ENCODE results near the gene STAG1.
"Not testable (repeated sequence)": the region's sequence is repeated elsewhere in the genome, so short reads cannot be mapped to it uniquely, and the experiment has no call there.

Gene STAG1

DNA sequence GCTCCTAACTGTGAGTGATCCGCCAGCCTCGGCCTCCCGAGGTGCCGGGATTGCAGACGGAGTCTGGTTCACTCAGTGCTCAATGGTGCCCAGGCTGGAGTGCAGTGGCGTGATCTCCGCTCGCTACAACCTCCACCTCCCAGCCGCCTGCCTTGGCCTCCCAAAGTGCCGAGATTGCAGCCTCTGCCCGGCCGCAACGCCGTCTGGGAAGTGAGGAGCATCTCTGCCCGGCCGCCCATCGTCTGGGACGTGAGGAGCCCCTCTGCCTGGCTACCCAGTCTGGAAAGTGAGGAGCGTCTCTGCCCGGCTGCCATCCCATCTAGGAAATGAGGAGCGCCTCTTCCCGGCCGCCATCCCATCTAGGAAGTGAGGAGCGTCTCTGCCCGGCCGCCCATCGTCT lies 29.3 kb downstream of the STAG1 start:
- H3K36me3 ChIP-seq (ENCODE audit: insufficient read depth, low read length); H3K4me3 ChIP-seq (ENCODE audit: low read length); H3K9me3 ChIP-seq (ENCODE audit: insufficient read depth, low read depth, low read length); H3K9ac ChIP-seq (ENCODE audit: low read depth, low read length); H3K4me1 ChIP-seq (ENCODE audit: insufficient read depth, low read length); H3K27me3 ChIP-seq (ENCODE audit: insufficient read depth, low read length); H3K27ac ChIP-seq (ENCODE audit: low read depth, low read length): not testable (repeated sequence)
- WGBS = 98% methylated on average over 20 of the region's 27 CpGs

DNA sequence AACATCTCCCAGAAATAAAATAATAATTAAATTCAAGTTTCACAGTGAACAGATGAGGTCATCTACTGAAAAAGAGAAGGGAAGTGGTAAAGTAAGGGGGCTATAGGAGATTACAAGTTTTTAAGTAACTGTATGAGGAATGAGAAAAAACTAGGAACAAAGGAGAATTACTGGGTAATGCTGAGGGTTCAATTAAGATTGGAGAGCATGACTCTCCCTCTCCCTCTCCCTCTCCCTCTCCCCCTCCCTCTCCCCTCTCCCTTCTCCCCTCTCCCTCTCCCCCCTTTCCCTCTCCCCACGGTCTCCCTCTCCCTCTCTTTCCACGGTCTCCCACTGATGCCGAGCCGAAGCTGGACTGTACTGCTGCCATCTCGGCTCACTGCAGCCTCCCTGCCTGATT lies 29.8 kb downstream of the STAG1 start:
- 95% methylated on average over 4 of the region's 5 CpGs for WGBS
- not testable (repeated sequence) for H3K9ac ChIP-seq (ENCODE audit: low read depth, low read length); H3K9me3 ChIP-seq (ENCODE audit: insufficient read depth, low read depth, low read length); H3K27me3 ChIP-seq (ENCODE audit: insufficient read depth, low read length); H3K27ac ChIP-seq (ENCODE audit: low read depth, low read length); H3K4me3 ChIP-seq (ENCODE audit: low read length); H3K4me1 ChIP-seq (ENCODE audit: insufficient read depth, low read length); H3K36me3 ChIP-seq (ENCODE audit: insufficient read depth, low read length)

DNA sequence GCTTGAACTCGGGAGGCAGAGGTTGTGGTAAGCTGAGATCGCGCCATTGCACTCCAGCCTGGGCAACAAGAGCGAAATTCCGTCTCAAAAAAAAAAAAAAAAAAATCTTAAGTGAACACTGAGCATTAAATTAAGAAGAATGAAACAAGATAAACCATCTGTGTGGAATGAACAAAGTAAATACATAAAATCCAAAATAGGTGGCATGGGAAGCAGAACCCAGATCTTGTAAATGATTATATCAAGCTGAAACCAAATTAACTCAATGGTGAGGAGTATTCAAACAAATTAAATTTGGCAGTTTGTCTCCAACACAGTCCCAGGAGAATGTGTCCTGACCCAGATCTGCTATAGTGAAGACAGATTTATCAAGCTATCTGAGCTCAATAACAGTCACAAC lies 32.1 kb downstream of the STAG1 start:
- no peak overlapping the region for H3K4me3 ChIP-seq (ENCODE audit: low read length)
- 93% methylated on average over 3 of the region's 5 CpGs for WGBS

DNA sequence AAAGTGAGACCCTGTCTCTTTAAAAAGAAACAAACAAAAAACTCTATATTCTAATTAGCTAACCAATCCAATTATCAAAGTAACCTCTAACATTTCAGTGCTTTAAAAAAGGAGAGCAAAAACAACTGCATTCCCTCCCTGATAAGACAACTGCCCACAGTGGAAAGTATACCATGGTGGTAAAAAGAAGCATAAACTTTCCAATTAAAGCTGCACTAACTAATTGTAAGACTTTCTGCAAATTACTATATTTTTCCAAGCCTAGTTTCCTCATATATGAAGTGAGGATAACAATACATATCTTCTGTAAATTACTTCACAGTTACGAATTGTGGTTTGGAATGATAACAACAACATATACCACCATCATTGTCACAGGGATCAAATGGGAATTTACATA lies 35.5 kb downstream of the STAG1 start:
- Histone ChIP-seq H3K9me3 (ENCODE audit: insufficient read depth, low read depth, low read length) (no peaks in the 10 kb centered on the region), H3K9ac (ENCODE audit: low read depth, low read length) (no peak overlapping the region), H3K27me3 (ENCODE audit: insufficient read depth, low read length) (no peaks in the 10 kb centered on the region), H3K27ac (ENCODE audit: low read depth, low read length) (no peak overlapping the region), H3K4me3 (ENCODE audit: low read length) (no peak overlapping the region), H3K36me3 (ENCODE audit: insufficient read depth, low read length) (no peaks in the 10 kb centered on the region; the same call in 1 of the 2 replicates), H3K4me1 (ENCODE audit: insufficient read depth, low read length) (no peaks in the 10 kb centered on the region)
- no CpG with 5 or more reads among the region's 1 CpG for WGBS

More for the DNA sequence above, 32.1 kb downstream of the STAG1 start:
- no peak overlapping the region for H3K27ac ChIP-seq (ENCODE audit: low read depth, low read length)
- H3K4me1 ChIP-seq (ENCODE audit: insufficient read depth, low read length) = peaks cover 6% of the 10 kb centered on the region; the same call in 1 of the 2 replicates
- H3K27me3 ChIP-seq (ENCODE audit: insufficient read depth, low read length) = no peaks in the 10 kb centered on the region
- H3K9me3 ChIP-seq (ENCODE audit: insufficient read depth, low read depth, low read length) = 0 out of 2 replicates have a peak, but pooled peaks cover 2% of the 10 kb centered on the region
- H3K9ac ChIP-seq (ENCODE audit: low read depth, low read length) = no peak overlapping the region
- H3K36me3 ChIP-seq (ENCODE audit: insufficient read depth, low read length) = no peaks in the 10 kb centered on the region; the same call in 1 of the 2 replicates

DNA sequence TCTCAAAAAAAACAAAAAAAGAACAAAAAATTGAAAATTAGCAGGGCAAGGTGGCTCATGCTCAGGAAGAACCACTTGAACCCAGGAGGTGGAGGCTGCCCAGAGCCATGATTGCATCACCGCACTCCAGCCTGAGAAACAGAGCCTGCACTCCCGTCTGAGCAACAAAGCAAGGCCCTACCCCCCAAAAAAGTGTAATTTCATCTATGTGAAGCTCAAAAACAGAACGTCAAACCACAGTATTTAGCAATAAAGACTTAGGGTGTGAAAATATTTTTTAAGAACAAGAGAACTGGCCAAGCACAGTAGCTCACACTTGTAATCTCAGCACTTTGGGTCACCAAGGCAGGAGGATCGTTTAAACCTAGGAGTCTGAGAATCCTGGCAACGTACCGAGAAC lies 38.2 kb downstream of the STAG1 start:
- Histone ChIP-seq H3K27ac (ENCODE audit: low read depth, low read length) (no peak overlapping the region), H3K9ac (ENCODE audit: low read depth, low read length) (no peak overlapping the region), H3K9me3 (ENCODE audit: insufficient read depth, low read depth, low read length) (no peaks in the 10 kb centered on the region), H3K4me3 (ENCODE audit: low read length) (no peak overlapping the region), H3K36me3 (ENCODE audit: insufficient read depth, low read length) (no peaks in the 10 kb centered on the region), H3K27me3 (ENCODE audit: insufficient read depth, low read length) (no peaks in the 10 kb centered on the region), H3K4me1 (ENCODE audit: insufficient read depth, low read length) (no peaks in the 10 kb centered on the region)
- WGBS = 96% methylated on average over 6 of the region's 6 CpGs

DNA sequence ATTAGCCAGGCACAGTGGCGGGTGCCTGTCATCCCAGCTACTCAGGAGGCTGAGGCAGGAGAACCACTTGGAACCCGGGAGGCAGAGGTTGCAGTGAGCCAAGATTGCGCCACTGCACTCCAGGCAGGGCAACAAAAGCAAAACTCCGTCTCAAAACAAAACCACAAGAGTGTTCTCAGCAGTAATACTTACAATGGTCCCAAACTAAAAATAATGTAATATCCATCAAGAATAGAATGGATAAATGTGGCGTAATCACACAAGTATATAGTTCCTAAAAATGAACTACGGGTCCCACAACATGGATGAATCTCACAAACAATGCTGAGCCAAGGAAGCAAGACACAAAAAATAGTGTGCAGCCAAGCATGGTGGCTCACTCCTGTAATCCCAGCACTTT lies 39.2 kb downstream of the STAG1 start:
- 97% methylated on average over 6 of the region's 6 CpGs for WGBS

DNA sequence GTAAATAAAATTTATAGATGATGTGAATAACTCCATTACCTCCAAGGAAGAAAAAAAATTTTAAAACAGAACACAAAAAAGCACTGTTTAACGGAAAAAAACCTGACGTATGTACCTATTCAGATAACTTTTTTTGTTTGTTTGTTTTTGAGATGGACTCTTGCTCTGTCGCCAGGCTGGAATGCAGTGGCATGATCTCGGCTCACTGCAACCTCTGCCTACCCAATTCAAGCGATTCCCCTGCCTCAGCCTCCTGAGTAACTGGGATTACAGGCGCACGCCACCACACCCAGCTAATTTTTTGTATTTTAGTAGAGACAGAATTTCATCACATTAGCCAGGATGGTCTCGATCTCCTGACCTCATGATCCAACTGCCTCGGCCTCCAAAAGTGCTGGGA lies 40.3 kb downstream of the STAG1 start:
- H3K36me3 ChIP-seq (ENCODE audit: insufficient read depth, low read length); H3K9me3 ChIP-seq (ENCODE audit: insufficient read depth, low read depth, low read length); H3K27me3 ChIP-seq (ENCODE audit: insufficient read depth, low read length); H3K9ac ChIP-seq (ENCODE audit: low read depth, low read length); H3K4me1 ChIP-seq (ENCODE audit: insufficient read depth, low read length); H3K4me3 ChIP-seq (ENCODE audit: low read length); H3K27ac ChIP-seq (ENCODE audit: low read depth, low read length): not testable (repeated sequence)
- WGBS = 93% methylated on average over 9 of the region's 9 CpGs

More for the DNA sequence above, 39.2 kb downstream of the STAG1 start:
- Histone ChIP-seq H3K4me3 (ENCODE audit: low read length) (no peak overlapping the region), H3K27ac (ENCODE audit: low read depth, low read length) (no peak overlapping the region), H3K27me3 (ENCODE audit: insufficient read depth, low read length) (no peaks in the 10 kb centered on the region), H3K36me3 (ENCODE audit: insufficient read depth, low read length) (no peaks in the 10 kb centered on the region), H3K4me1 (ENCODE audit: insufficient read depth, low read length) (no peaks in the 10 kb centered on the region), H3K9ac (ENCODE audit: low read depth, low read length) (no peak overlapping the region), H3K9me3 (ENCODE audit: insufficient read depth, low read depth, low read length) (no peaks in the 10 kb centered on the region)

DNA sequence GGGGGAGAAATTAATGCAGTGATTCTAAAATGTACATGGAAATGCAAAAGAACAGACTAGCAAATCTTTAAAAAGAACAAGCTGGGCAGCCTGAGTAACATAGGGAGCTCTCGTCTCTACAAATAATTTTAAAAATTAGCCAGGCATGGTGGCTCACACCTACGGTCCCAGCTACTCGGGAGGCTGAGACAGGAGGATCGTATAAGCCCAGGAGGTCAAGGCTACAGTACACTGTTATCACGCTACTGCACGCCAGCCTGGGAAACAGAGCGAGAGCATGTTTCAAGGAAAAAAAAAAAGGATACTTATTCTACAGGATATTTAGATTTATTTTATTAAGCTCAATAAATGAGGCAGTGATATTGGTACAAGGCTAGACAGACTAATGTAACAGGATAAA lies 40.9 kb downstream of the STAG1 start:
- H3K4me1 ChIP-seq (ENCODE audit: insufficient read depth, low read length) = no peaks in the 10 kb centered on the region
- H3K9ac ChIP-seq (ENCODE audit: low read depth, low read length) = no peak overlapping the region
- H3K27me3 ChIP-seq (ENCODE audit: insufficient read depth, low read length) = no peaks in the 10 kb centered on the region
- WGBS = 95% methylated on average over 6 of the region's 7 CpGs
- H3K4me3 ChIP-seq (ENCODE audit: low read length) = no peak overlapping the region
- no peaks in the 10 kb centered on the region for H3K36me3 ChIP-seq (ENCODE audit: insufficient read depth, low read length)
- no peaks in the 10 kb centered on the region for H3K9me3 ChIP-seq (ENCODE audit: insufficient read depth, low read depth, low read length)
- H3K27ac ChIP-seq (ENCODE audit: low read depth, low read length) = no peak overlapping the region

DNA sequence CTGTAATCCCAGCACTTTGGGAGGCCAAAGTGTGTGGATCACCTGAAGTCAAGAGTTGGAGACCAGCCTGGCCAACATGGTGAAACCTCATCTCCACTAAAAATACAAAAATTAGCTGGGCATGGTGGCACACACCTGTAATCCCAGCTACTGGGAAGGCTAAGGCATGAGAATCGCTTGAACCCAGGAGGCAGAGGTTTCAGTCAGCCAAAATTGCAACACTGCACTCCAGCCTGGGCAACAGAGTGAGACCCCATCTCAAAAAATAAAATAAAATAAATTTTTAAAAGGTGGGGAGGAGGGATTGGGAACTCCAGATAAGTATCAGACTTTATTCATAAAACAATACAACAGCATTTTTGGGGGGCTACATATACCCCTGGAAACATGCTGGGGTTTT lies 42.4 kb downstream of the STAG1 start:
- not testable (repeated sequence) for H3K27me3 ChIP-seq (ENCODE audit: insufficient read depth, low read length); H3K4me1 ChIP-seq (ENCODE audit: insufficient read depth, low read length); H3K9ac ChIP-seq (ENCODE audit: low read depth, low read length); H3K4me3 ChIP-seq (ENCODE audit: low read length); H3K27ac ChIP-seq (ENCODE audit: low read depth, low read length); H3K36me3 ChIP-seq (ENCODE audit: insufficient read depth, low read length); H3K9me3 ChIP-seq (ENCODE audit: insufficient read depth, low read depth, low read length)
- WGBS = 96% methylated on average over 1 of the region's 1 CpG

DNA sequence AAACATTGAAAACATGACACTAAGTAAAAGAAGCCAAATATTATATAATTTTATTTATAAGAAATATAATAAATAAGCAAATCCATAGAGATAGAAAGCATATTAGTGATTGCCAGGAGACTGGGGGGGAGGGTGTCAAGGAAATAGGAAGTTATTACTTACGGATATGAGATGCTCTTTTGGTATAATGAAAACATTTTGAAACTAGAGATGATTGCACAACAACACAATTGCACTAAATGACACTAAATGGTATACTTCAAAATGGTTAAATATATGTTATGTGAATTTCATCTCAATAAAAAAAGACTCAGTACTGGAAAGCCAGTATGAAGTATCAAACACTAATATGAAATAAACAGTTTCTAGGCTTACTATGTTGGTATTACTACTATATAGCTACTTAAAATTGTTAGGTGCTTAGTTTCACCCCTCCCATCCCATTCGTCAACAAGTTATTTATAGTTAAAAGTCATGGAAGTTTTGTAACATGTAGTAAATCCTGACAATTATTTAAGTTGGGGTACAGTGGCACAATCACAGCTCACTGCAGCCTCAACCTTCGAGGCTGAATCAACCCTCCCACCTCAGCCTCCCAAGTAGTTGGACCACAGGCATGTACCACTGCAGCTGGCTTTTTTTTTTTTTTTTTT lies 43.7 kb downstream of the STAG1 start:
- Histone ChIP-seq H3K4me3 (ENCODE audit: low read length) (no peak overlapping the region), H3K9me3 (ENCODE audit: insufficient read depth, low read depth, low read length) (no peaks in the 10 kb centered on the region), H3K36me3 (ENCODE audit: insufficient read depth, low read length) (no peaks in the 10 kb centered on the region), H3K27me3 (ENCODE audit: insufficient read depth, low read length) (no peaks in the 10 kb centered on the region), H3K4me1 (ENCODE audit: insufficient read depth, low read length) (no peaks in the 10 kb centered on the region), H3K27ac (ENCODE audit: low read depth, low read length) (no peak overlapping the region), H3K9ac (ENCODE audit: low read depth, low read length) (no peak overlapping the region)
- WGBS = 100% methylated on average over 2 of the region's 3 CpGs

DNA sequence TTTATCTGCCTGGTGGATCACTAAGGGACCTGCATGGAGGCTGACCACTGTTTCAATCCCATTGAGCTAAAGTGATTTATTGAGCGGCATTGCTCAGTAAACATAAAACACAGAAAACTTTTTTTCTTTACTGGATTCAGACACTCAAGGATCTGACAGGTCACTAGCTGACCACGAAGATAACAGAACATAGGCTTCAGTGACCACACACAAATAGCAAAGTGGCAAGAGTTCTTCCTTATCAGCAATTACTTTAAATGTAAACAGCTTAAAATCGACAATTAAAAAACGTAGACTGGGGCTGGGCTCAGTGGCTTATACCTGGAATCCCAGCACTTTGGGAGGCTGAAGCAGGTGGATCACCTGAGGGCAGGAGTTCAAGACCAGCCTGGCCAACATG lies 48.7 kb downstream of the STAG1 start:
- Histone ChIP-seq H3K4me3 (ENCODE audit: low read length) (no peak overlapping the region), H3K9me3 (ENCODE audit: insufficient read depth, low read depth, low read length) (no peaks in the 10 kb centered on the region), H3K36me3 (ENCODE audit: insufficient read depth, low read length) (no peaks in the 10 kb centered on the region), H3K9ac (ENCODE audit: low read depth, low read length) (no peak overlapping the region), H3K27ac (ENCODE audit: low read depth, low read length) (no peak overlapping the region), H3K4me1 (ENCODE audit: insufficient read depth, low read length) (peaks cover 16% of the 10 kb centered on the region), H3K27me3 (ENCODE audit: insufficient read depth, low read length) (no peaks in the 10 kb centered on the region)
- WGBS = 94% methylated on average over 4 of the region's 4 CpGs

DNA sequence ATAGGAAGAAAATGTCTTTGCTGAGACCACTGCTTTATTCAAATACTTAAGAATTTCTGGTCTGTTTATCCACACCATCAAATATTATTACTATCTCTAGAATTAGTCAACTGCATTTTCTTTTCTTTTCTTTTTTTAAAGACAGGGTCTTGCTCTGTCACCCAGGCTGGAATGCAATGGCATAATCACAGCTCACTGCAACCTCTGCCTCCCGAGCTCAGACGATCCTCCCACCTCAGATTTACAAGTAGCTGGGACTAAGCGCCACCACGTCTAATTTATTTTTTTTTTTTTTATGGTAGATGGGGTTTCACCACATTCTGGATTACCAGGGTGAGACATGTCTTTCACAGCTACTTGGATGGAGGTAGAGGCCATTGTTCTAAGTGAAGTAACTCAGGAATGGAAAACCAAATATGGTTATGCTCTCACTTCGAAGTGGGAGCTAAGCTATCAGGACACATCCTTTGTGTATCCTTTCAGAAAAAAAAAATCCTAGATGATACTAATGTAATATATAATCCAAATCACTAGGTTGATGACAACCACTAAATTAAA lies 52.8 kb downstream of the STAG1 start:
- Histone ChIP-seq H3K4me3 (ENCODE audit: low read length) (no peak overlapping the region), H3K27me3 (ENCODE audit: insufficient read depth, low read length) (no peaks in the 10 kb centered on the region), H3K36me3 (ENCODE audit: insufficient read depth, low read length) (peaks cover 12% of the 10 kb centered on the region; the same call in 1 of the 2 replicates), H3K9me3 (ENCODE audit: insufficient read depth, low read depth, low read length) (peaks cover 21% of the 10 kb centered on the region), H3K9ac (ENCODE audit: low read depth, low read length) (no peak overlapping the region), H3K4me1 (ENCODE audit: insufficient read depth, low read length) (peaks cover 20% of the 10 kb centered on the region), H3K27ac (ENCODE audit: low read depth, low read length) (peak overlapping the region; percentile 25; the same call in 1 of the 2 replicates)
- WGBS = 54% methylated on average over 3 of the region's 5 CpGs

All from HUES64 (cell line).